Measurements from ENCODE around the gene RPS26.

Gene RPS26

GRCh38 chr12:56013482-56013881, 28.2 kb upstream of the RPS26 start:
- in situ Hi-C loops (cut with MboI; ENCODE audit: low sequenced_read_pairs, unreplicated experiment), result no loop called here
- no peak for TF ChIP-seq CTCF (IDR thresholded peaks at IDR 0.05; ENCODE audit: borderline replicate concordance, control extremely low read depth, extremely low read depth, insufficient read depth, missing control alignments)
- no peak for DNase-seq (ENCODE audit: low spot score)

GRCh38 chr12:56014205-56014604, 27.5 kb upstream of the RPS26 start:
- DNase-seq (ENCODE audit: low spot score), result no peak
- TF ChIP-seq CTCF (IDR thresholded peaks at IDR 0.05; ENCODE audit: borderline replicate concordance, control extremely low read depth, extremely low read depth, insufficient read depth, missing control alignments), result no peak
- in situ Hi-C loops (cut with MboI; ENCODE audit: low sequenced_read_pairs, unreplicated experiment), result no loop called here

GRCh38 chr12:56017181-56017580, 24.5 kb upstream of the RPS26 start:
- no peak for DNase-seq (ENCODE audit: low spot score)
- in situ Hi-C loops (cut with MboI; ENCODE audit: low sequenced_read_pairs, unreplicated experiment), result no loop called here
- TF ChIP-seq CTCF (IDR thresholded peaks at IDR 0.05; ENCODE audit: borderline replicate concordance, control extremely low read depth, extremely low read depth, insufficient read depth, missing control alignments), result no peak

- in situ Hi-C loops (cut with MboI; ENCODE audit: low sequenced_read_pairs, unreplicated experiment), result no loop called here
- DNase-seq (ENCODE audit: low spot score), result no peak
- TF ChIP-seq CTCF (IDR thresholded peaks at IDR 0.05; ENCODE audit: borderline replicate concordance, control extremely low read depth, extremely low read depth, insufficient read depth, missing control alignments), result no peak
Measured at GRCh38 chr12:56018356-56018755, 23.4 kb upstream of the RPS26 start.

- in situ Hi-C loops (cut with MboI; ENCODE audit: low sequenced_read_pairs, unreplicated experiment), result no loop called here
- DNase-seq (ENCODE audit: low spot score), result no peak
- no peak for TF ChIP-seq CTCF (IDR thresholded peaks at IDR 0.05; ENCODE audit: borderline replicate concordance, control extremely low read depth, extremely low read depth, insufficient read depth, missing control alignments)
Measured at GRCh38 chr12:56020423-56021184, 21.1 kb upstream of the RPS26 start, which contains the start of gene IKZF4. IKZF4 (plus strand) TSS chr12:56021043; CDS start chr12:56021494, 451 bp downstream.

- in situ Hi-C loops (cut with MboI; ENCODE audit: low sequenced_read_pairs, unreplicated experiment), result no loop called here
- DNase-seq (ENCODE audit: low spot score), result no peak
Measured at GRCh38 chr12:56021889-56022497, 19.7 kb upstream of the RPS26 start.

More at GRCh38 chr12:56021889-56022497, 19.7 kb upstream of the RPS26 start:
- TF ChIP-seq CTCF (IDR thresholded peaks at IDR 0.05; ENCODE audit: borderline replicate concordance, control extremely low read depth, extremely low read depth, insufficient read depth, missing control alignments), result no peak

Measured in GM13976 (cell line).